Right lung (tissue), 10 donors: ENCODE measurements around the gene PTPN23. TPM values are rescaled to one million over a fixed set of nuclear protein-coding genes. Genes with fewer than 3 reads are reported as not detected.
"Not testable (repeated sequence)": the region's sequence is repeated elsewhere in the genome, so short reads cannot be mapped to it uniquely, and the experiment has no call there.

Source experiments
- DNase-seq, 2 donors: peaks; one replicate each; pipeline ENCODE4 v3.0.0-alpha.2; 2013
- long read RNA-seq, 8 donors: transcript quantifications; one replicate each; lab custom pipeline, GENCODE V29; 2026
- polyA plus RNA-seq, 5 donors: library from polyadenylated mRNA; unstranded; fragments of 120-200 nt; gene quantifications; one replicate each; pipeline versions ENCODE4 v1.2.1 to v1.2.3, GENCODE V29; 2013; ENCODE audit warnings: inconsistent platforms in 1 of 5, low replicate concordance in 1 of 5; ENCODE audit not compliant: insufficient read length in 5 of 5, insufficient read depth in 1 of 5

The PTPN23 gene, protein sequence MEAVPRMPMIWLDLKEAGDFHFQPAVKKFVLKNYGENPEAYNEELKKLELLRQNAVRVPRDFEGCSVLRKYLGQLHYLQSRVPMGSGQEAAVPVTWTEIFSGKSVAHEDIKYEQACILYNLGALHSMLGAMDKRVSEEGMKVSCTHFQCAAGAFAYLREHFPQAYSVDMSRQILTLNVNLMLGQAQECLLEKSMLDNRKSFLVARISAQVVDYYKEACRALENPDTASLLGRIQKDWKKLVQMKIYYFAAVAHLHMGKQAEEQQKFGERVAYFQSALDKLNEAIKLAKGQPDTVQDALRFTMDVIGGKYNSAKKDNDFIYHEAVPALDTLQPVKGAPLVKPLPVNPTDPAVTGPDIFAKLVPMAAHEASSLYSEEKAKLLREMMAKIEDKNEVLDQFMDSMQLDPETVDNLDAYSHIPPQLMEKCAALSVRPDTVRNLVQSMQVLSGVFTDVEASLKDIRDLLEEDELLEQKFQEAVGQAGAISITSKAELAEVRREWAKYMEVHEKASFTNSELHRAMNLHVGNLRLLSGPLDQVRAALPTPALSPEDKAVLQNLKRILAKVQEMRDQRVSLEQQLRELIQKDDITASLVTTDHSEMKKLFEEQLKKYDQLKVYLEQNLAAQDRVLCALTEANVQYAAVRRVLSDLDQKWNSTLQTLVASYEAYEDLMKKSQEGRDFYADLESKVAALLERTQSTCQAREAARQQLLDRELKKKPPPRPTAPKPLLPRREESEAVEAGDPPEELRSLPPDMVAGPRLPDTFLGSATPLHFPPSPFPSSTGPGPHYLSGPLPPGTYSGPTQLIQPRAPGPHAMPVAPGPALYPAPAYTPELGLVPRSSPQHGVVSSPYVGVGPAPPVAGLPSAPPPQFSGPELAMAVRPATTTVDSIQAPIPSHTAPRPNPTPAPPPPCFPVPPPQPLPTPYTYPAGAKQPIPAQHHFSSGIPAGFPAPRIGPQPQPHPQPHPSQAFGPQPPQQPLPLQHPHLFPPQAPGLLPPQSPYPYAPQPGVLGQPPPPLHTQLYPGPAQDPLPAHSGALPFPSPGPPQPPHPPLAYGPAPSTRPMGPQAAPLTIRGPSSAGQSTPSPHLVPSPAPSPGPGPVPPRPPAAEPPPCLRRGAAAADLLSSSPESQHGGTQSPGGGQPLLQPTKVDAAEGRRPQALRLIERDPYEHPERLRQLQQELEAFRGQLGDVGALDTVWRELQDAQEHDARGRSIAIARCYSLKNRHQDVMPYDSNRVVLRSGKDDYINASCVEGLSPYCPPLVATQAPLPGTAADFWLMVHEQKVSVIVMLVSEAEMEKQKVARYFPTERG (N-terminal part only)
- polyA plus RNA-seq = 10 to 100 TPM; 16.0 to 31.5 (median 23.4) TPM
- long read RNA-seq, donor 1, partial matches to known transcripts = 38 of 41 reads
- long read RNA-seq, donor 1, other reads (novel, unspliced or antisense) = 0 of 41 reads
- long read RNA-seq, donor 2, full-length matches to known transcripts = 1 of 1 reads
- long read RNA-seq, donor 2, partial matches to known transcripts = 0 of 1 reads
- long read RNA-seq, donor 2, other reads (novel, unspliced or antisense) = 0 of 1 reads
- long read RNA-seq, donor 3, partial matches to known transcripts = 9 of 10 reads
- long read RNA-seq, donor 3, other reads (novel, unspliced or antisense) = 0 of 10 reads
- long read RNA-seq, donor 4, partial matches to known transcripts = 0 of 1 reads
- long read RNA-seq, donor 4, other reads (novel, unspliced or antisense) = 0 of 1 reads
- long read RNA-seq, donor 5, partial matches to known transcripts = 18 of 20 reads
- long read RNA-seq, donor 5, other reads (novel, unspliced or antisense) = 0 of 20 reads
- long read RNA-seq, donor 6, partial matches to known transcripts = 20 of 22 reads
- long read RNA-seq, donor 6, other reads (novel, unspliced or antisense) = 0 of 22 reads
- long read RNA-seq, donor 7, partial matches to known transcripts = 80 of 82 reads
- long read RNA-seq, donor 7, other reads (novel, unspliced or antisense) = 0 of 82 reads
- long read RNA-seq, donor 8 = 0 reads

DNA sequence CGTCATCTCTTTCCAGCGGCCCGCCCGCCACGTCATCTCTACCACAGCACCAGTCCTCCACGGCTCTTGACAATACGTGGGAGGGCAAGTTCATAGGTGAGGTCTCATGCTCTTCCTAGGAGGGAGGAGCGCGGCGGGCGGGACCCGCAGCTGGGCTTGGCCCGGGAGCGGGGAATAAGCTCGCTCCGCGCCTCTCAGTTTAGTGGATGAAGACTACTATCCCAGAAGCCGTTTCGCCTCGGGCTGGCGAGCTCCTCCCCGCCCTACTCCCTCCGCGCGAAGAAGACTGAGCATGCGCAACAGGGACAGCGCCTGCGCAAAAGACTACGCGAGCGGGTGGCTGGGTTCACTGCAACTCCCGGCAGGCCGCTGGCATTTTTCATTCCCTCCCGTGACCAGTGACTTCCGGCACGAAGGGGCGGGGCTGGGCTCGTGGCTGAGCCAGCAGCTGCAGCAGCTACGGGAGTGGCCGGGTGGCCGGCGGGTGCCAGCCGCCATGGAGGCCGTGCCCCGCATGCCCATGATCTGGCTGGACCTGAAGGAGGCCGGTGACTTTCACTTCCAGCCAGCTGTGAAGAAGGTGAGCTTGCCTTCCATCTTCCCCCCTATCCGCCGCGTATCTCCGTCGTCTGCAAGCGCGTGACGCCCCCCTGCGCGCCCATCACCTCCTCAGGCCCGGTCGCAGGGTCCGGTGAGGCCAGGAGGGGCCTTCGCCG is at the start of gene PTPN23:
TSS of gene PTPN23 (plus strand) at position 421 of the 716 bp plus-strand sequence. CDS start at position 497, 76 bp downstream.
- DNase-seq = peak; percentile 99

DNA sequence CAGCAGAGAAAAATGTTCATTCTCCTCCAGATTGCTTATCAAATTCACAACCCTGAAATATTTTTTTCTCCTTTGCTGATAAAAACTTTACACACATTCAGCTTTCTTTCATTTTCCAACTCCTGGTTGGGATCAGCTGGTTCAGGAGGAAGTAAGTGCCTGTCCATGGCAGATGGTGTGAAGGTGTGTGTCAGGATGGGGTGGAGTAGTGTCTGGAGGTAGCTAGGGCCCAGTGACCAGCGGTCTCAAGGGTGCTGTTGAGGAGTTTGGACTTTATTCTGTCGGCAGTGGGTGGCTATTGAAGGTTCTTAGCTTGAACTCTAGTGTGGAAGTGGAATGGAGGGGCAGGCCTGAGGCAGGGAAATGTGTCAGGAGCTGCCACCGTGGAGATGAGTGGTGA is 46.9 kb upstream of the PTPN23 start:
- DNase-seq = no peak

DNA sequence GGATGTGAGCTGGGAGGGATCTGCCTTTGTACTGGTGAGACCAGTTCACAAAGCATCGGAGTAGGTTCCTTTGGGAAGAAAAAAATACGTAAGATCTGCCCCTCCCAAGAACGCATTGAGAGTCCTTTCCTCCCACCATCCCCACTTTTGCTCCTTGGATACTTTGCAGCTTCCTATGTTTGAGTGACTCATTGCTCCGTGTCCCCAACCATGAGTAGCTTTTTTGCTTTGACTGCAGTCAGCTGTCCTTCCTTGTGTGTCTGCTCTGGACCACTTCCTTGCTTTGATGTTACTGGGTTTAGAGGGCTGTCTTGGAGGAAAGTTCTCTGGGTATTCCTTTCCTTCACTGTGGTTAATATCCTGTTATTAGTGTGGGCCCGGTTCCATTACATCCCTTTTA is 43.2 kb upstream of the PTPN23 start:
- DNase-seq = no peak

DNA sequence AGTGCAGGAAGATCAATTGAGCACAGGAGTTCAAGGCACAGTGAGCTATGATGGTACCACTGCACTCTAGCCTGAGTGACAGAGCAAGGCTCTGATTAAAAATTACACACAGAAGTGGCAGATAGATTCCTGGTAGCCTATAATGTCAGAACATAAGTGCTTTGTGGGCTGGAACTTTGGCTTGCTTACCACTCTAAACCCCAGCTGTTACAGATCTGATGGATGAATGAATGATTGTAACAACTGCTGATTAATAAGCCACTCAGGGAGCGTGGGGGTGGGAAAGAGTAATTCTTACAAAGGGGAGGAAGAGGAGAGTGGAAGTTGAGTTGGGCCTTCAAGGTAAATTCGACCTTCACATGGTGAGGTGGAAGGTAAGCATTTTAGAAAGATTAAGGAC is 40.9 kb upstream of the PTPN23 start:
- DNase-seq = no peak

DNA sequence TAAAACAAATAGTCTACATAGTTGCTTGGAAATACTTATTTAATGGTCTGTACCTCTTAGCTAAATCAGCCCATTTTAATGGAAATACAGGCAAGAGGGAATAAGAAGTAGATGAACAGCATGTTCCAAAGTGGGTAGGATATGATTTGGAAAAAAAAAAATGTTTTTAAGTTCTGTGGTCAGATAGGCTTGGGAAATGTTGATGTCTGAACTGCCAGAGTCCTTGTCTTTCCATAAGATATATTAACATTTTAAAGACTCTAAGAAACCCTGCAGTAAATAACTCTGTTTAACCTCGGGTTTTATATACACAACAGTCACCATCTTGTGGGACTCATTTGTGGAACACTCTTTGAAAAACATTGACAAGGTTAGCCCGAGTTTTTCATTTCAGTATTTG is 40.0 kb upstream of the PTPN23 start:
- DNase-seq = no peak

DNA sequence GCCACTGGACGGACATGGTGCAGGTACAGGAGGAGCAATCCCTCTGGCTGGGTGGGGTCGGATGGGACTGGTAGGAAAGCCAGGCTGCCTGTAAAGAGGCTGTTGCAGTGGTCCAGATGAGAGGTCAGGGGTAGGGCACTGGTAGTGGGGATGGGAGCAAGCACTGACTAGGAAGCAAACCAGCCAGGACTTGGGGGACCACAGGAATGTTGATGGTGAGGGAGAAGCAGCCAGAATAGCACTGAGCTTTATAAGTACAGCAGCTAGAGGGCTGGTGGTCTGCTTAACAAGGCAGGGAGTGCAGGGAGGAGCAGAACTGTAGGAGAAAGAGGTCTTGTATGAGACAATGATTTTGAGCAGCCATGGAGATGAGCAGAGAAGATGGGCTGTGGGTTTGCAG is 38.7 kb upstream of the PTPN23 start:
- DNase-seq = no peak

DNA sequence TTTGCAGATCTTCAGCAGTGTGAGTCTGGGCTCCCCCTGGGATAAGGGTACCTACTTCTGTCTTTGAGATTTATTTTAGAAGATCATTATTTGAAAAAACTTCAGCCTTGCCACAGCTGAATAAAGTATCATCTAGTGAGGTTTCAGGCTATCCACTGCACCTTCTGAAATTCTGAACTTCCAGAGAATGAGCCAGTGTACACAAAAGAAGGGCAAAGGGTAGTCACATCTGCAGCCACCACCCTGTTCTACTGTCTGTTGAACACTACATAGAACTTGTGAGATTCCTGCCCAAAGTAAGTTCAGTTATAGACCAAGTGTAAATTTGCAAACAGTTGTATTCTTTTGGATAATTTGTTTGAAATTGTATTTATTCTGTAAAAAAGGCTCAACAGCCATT is 38.0 kb upstream of the PTPN23 start:
- DNase-seq = no peak

DNA sequence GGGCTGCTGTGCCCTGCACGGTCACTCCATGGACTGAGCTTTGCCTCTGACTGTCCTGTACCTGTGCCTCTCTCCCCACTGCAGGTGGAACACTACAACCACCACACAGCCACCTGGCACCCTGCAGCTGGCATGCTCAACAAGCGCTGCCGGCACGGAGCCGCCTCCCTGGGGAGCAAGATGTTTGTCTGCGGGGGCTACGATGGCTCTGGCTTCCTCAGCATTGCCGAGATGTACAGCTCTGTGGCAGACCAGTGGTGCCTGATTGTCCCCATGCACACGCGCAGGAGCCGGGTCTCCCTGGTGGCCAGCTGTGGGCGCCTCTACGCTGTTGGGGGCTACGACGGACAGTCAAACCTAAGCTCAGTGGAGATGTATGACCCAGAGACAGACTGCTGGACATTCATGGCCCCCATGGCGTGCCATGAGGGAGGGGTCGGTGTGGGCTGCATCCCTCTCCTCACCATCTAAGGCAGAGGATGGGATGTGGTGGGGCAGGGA is 37.3 kb upstream of the PTPN23 start:
- DNase-seq = no peak

DNA sequence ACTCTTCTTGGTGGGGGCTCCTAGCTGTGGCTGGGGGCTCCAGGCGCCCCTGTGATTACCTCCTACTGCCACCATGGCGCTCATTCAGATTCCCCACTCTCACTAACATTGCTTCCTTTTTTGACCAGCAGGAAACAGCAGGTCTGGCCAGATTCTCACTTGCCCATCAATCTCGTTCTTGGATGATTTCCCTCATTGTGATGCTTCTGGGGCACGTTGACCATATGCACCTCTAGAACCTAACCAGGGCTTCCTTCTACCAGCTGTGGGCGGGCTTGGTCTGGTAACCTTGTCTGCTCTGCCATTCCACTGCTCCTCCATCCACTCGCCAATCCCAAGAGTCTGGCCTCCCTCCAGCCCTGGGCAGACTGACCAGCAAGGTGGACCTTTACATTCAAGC is 35.9 kb upstream of the PTPN23 start:
- no peak for DNase-seq

DNA sequence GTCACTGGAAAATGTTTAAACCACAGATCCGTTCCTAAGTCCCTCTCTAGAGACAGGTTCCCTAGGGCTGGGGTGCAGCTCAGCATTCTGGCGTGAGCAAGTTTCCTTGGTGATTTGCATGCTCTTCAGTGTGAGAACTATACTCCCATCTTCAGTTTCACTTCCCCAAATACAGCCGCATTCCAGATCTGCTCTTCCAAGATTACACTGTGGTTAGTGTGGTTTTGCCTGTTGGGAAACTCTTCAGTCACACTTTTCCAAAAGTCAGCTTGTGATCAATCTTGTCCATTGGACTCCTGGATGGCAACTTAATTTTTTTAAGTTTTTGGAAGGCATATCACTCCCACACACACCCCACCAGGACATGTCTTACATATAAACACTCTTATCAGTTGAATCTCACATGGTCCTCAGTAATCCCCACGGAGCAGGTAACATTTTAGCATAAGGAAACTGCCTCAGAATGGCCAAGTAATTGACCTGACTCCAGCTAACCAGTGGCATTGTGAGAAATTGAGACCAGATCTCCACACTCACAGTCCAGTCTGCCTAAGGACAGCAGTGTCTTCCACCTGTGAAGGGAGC is 33.5 kb upstream of the PTPN23 start:
- no peak for DNase-seq

DNA sequence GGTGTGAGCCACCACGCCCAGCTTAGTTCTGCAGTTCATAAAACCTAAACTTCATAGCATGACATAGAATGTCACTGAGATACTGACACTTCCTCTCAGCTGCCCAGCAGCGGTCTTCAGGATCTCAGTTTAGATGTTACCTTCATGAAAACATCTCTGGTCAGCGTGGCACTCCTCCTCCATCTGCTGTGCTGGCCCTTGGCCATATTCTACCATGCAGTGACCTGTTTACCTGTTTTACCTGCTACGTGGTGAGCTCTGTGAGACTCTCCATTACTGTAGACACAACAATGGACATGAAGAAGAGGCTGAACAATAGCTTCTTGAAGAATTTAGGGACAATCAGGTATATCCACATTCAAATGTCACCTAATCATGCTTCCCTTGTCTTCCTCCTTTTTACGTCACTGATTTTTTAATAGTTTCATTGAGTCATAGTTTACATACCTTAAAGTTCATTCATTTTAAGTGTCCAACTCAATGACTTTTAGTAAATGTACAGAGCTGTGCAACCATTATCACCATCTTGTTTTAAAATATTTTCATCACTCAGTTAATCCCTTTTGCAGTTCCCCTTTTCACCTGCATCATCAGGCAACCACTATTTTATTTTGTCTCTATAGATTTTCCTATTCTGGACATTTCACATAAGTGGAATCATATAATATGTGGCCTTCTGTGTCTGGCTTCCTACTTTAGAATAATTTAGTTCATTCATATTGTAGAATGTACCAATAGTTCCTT is 32.2 kb upstream of the PTPN23 start:
- DNase-seq = no peak

DNA sequence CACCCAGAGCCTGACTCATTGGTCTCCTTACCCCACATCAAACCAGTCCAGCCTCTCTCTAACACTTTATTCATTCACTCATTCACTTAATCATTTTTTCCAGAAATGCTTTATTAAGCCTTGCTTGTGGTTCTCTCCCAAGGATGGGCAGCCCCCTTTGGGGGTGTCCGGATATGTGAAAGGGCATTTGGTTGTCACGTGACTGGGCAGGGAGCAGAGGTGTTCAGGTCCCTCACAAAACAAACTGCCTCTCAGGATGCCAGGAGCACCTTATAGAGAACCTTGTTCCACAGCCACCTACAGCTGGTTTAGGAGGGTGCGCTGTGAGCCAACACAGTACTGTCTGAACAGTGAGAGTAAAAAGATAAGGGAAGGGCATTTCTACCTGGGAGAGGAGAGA is 25.8 kb upstream of the PTPN23 start:
- no peak for DNase-seq

DNA sequence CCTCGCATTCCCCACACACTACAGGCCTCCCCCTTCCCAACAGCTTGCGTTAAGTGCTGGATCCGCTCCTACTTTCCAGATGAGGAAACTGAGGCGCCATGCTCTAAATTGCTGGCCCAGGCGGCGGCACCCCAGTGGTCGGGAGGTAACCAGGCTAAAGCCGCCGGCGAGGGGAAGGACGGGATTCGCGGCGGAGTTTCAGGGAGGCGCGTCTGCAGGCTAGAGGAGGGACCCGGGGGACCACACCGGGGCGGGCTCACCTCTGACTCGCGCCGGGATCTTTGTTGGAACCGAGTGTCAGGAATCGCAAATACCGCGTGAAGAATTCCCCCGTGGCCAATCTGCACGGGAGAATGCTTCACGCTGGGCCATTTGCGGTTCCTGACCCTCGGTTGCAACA is 24.6 kb upstream of the PTPN23 start:
- no peak for DNase-seq

DNA sequence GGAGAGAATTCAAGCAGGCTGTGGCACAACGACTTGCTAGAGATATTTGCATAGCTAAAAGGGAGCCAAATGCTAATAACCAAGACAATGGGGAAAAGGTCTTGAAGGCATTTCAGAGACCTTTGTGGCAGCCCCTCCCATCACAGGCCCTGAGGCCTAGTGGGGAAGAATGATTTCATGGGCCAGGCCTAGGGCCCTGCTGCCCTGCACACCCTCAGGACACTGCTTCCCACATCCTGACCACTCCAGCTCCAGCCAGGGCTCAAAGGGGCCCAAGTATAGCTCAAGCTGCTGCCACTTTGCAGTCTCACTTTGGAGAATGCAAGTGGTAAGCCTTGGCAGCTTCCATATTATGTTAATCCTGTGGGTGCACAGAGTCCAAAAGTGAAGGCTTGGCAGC is 21.5 kb upstream of the PTPN23 start:
- DNase-seq = no peak

DNA sequence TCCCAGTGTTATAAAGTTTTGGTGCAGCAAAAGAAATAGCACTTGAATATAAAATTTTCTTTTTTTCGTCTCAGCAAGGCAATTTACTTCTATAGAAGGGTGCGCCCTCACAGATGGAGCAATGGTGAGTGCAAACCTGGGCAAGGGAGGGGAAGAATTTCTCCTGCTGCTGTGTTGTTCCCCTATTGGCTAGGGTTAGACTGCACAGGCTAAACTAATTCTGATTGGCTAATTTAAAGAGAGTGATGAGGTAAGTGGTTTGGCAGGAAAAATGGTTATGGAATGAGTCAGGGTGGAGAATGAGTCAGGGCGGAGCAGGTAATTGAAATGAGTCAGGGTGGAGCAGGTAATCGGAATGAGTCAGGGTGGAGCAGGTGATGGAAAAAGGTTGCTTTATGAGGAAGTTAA is 20.7 kb upstream of the PTPN23 start:
- not testable (repeated sequence) for DNase-seq

DNA sequence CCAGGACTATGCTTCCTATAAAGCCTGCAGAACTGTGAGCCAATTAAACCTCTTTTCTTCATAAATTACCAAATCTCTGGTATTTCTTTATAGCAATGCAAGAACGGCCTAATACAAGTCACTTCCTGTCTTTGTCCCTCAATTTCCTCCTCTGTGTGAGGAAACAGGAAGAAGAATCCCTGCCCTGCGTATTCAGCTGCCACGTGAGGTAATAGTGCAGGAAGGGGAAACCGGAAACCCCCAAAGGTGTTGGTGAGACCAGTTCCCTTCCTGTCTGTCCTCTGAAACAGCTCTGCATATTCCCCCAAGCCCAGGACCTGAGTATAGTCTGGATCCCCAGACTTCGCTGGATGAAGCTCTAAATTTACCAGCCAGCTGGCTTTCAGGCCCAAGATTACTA is 18.1 kb upstream of the PTPN23 start:
- DNase-seq = no peak

DNA sequence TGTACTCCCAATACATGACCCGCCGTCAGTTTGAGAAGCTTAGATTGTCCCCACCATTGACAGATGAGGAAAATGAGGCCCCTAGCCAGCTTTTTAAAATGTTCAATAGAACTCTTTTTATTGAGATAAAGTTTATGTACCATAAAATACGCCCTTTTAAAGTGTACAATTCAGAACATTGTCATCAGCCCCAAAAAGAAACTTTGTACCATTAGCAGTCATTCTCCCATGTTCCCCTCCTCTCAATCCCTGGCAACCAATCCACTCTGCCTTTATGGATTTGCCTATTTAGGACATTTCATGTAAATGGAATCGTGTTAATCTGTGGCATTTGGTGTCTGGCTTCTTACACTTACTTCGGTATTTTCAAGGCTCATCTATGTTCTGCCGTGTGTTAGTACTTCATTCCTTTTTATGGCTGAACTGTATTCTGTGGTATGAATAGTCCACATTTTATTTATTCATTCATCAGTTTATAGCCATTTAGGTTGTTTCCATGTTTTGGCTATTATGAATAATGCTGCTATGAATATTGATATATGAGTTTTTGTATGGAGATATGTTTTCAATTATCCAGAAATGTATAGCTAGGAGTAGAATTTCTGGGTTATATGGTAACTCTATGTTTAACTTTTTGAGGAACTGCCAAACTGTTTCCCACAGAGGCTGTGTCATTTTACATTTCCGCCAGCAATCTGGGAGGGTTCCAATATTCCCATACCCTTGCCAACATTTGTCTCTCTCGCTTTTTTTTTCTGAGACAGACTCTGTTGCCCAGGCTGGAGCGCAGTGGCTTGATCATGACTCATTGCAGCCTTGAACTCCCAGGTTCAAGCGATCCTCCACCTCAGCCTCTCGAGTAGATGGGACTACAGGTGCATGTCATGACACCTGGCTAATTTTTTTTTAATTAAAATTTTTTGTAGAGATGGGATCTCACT is 15.3 kb upstream of the PTPN23 start:
- peak; percentile 16 to 17 for DNase-seq
